ENCODE results near the gene FBLIM1. TPM values are rescaled to one million over a fixed set of nuclear protein-coding genes. Genes with fewer than 3 reads are reported as not detected.
"Not testable (repeated sequence)": the region's sequence is repeated elsewhere in the genome, so short reads cannot be mapped to it uniquely, and the experiment has no call there.

FBLIM1 gene
- total and polyA plus RNA-seq, 3 donors from 2014 or later = 23.3 to 52.5 (median 32.8) TPM

DNA sequence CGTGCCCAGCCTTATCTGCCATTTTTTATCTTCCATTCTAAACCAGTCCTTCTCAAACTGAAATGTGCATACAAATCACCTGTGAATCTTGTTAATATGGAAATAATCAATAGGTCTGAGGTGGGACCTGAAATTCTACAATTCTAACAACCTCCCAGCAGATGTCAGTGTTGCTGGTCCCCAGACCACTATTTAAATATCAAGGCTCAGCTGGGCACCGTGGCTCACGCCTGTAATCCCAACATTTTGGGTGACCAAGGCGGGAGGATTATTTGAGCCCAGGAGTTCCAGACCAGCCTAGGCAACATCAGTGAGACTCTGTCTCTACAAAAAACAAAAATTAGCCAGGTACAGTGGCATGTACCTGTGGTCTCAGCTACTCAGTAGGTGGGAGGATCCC is 44.8 kb downstream of the FBLIM1 start:
- DNase-seq = no peak
- Histone ChIP-seq H3K36me3 (ENCODE audit: low read depth, missing control alignments) (no peaks in the 10 kb centered on the region), H3K4me3 (no peak overlapping the region), H3K27ac (no peak overlapping the region), H3K4me1 (peaks cover 20% of the 10 kb centered on the region), H3K27me3 (no peaks in the 10 kb centered on the region), H3K9me3 (no peaks in the 10 kb centered on the region)
- 43 to 62% methylated on average over 4 of the region's 4 CpGs for WGBS, 2 donors
- TF ChIP-seq POLR2A (IDR thresholded peaks at IDR 0.05) (no peak), CTCF (IDR thresholded peaks at IDR 0.05) (peak in 2 of 3 experiments; percentile 30 to 47)
- intact Hi-C loops (cut with DNase I; ENCODE audit: low total_unique reads) = no loop called here

- 89 to 97% methylated on average over 7 to 8 of the region's 8 CpGs for WGBS, 2 donors
- TF ChIP-seq CTCF (IDR thresholded peaks at IDR 0.05) = no peak
- TF ChIP-seq POLR2A (IDR thresholded peaks at IDR 0.05) = no peak
- Histone ChIP-seq H3K27me3 (no peaks in the 10 kb centered on the region), H3K9me3 (no peaks in the 10 kb centered on the region), H3K27ac (no peak overlapping the region), H3K4me1 (peaks cover 15% of the 10 kb centered on the region), H3K4me3 (no peak overlapping the region), H3K36me3 (ENCODE audit: low read depth, missing control alignments) (no peaks in the 10 kb centered on the region)
- no peak for DNase-seq
- intact Hi-C loops (cut with DNase I; ENCODE audit: low total_unique reads) = no loop called here
Measured at GRCh38 chr1:15804060-15804459, 45.5 kb downstream of the FBLIM1 start.

DNA sequence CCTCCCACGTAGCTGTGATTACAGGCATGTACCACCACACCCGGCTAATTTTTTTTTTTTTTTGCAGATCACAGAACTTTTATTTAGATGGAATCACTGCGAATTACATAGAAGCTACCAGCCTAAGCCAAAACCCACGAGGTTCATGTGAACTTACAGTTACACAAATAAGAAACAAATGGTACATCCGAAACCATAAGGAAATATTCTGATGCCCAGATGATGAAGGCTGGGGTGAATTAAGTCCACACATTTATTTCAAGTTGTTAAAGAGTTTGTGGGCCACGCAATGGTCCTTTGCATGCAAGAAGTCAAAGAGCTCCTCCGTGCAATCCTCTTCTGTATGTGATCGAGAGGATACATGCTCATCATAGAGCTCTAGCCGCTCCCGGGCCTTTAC is 48.5 kb downstream of the FBLIM1 start:
- Histone ChIP-seq H3K36me3 (ENCODE audit: low read depth, missing control alignments) (no peaks in the 10 kb centered on the region), H3K27me3 (no peaks in the 10 kb centered on the region), H3K4me3 (no peak overlapping the region), H3K9me3 (no peaks in the 10 kb centered on the region), H3K4me1 (peaks cover 5% of the 10 kb centered on the region), H3K27ac (no peak overlapping the region)
- WGBS, 2 donors = 90 to 95% methylated on average over 10 of the region's 10 CpGs
- intact Hi-C loops (cut with DNase I; ENCODE audit: low total_unique reads) = no loop called here
- DNase-seq = no peak
- TF ChIP-seq CTCF (IDR thresholded peaks at IDR 0.05) (no peak), POLR2A (IDR thresholded peaks at IDR 0.05) (no peak)

- H3K4me3 ChIP-seq; H3K27me3 ChIP-seq; intact Hi-C loops (cut with DNase I; ENCODE audit: low total_unique reads); H3K36me3 ChIP-seq (ENCODE audit: low read depth, missing control alignments); DNase-seq; H3K9me3 ChIP-seq; H3K4me1 ChIP-seq; H3K27ac ChIP-seq: not testable (repeated sequence)
- 88 to 92% methylated on average over 11 of the region's 11 CpGs for WGBS, 2 donors
Measured at GRCh38 chr1:15807549-15807948, 49.0 kb downstream of the FBLIM1 start, which contains the start of gene UQCRHL. TSS of gene UQCRHL (minus strand) at chr1:15807649. CDS start at chr1:15807649, 0 bp downstream.

- intact Hi-C loops (cut with DNase I; ENCODE audit: low total_unique reads) = no loop called here
- 94% methylated on average over 1 of the region's 1 CpG for WGBS, 2 donors
- H3K9me3 ChIP-seq = no peaks in the 10 kb centered on the region
- no peaks in the 10 kb centered on the region for H3K36me3 ChIP-seq (ENCODE audit: low read depth, missing control alignments)
- no peaks in the 10 kb centered on the region for H3K27me3 ChIP-seq
- no peak overlapping the region for H3K4me3 ChIP-seq
- no peak for TF ChIP-seq CTCF (IDR thresholded peaks at IDR 0.05)
- TF ChIP-seq POLR2A (IDR thresholded peaks at IDR 0.05) = no peak
- peaks cover 5% of the 10 kb centered on the region for H3K4me1 ChIP-seq
- H3K27ac ChIP-seq = no peak overlapping the region
- DNase-seq = no peak
Measured at GRCh38 chr1:15808955-15809354, 50.4 kb downstream of the FBLIM1 start.

Measured in testis (tissue), 3 donors.